IPS DF 6.9 (cell line): ENCODE results near the gene PTCSC3.

Source experiments
- DNase-seq: peaks from one replicate; pipeline ENCODE4 v3.0.0-alpha.2; 2013; ENCODE audit warnings: low read depth, low spot score
- H3K27ac ChIP-seq: one replicate; pipeline ENCODE4 v1.5.1; 2013; ENCODE audit warnings: low read length, control low read depth
- H3K27me3 ChIP-seq: 2 replicates; pipeline ENCODE4 v1.6.1; 2013; ENCODE audit warnings: mild to moderate bottlenecking, low read length; ENCODE audit not compliant: control insufficient read depth, insufficient read depth
- H3K36me3 ChIP-seq: 2 replicates; pipeline ENCODE4 v1.6.1; 2013; ENCODE audit warnings: low read length; ENCODE audit not compliant: control insufficient read depth, insufficient read depth
- H3K4me1 ChIP-seq: 2 replicates; pipeline ENCODE4 v1.6.1; 2013; ENCODE audit warnings: low read length; ENCODE audit not compliant: control insufficient read depth, insufficient read depth
- H3K4me3 ChIP-seq: 2 replicates; pipeline ENCODE4 v1.5.1; 2013; ENCODE audit warnings: mild to moderate bottlenecking, low read length
- H3K9me3 ChIP-seq: 2 replicates; pipeline ENCODE4 v1.6.1; 2013; ENCODE audit warnings: low read length, inconsistent platforms; ENCODE audit not compliant: control insufficient read depth, insufficient read depth
- WGBS: extraction: QIAGEN DNeasy Blood & Tissue Kit; methylation state at CpG from one replicate; pipeline ENCODE4 v1.1.7; 2013; ENCODE audit warnings: mixed read lengths, missing lambda C conversion rate; ENCODE audit not compliant: insufficient read length, insufficient coverage; 5-methylcytosine and 5-hydroxymethylcytosine counted together

PTCSC3 gene

GRCh38 chr14:36174767-36175424 lies 1.6 kb downstream of the PTCSC3 start:
- DNase-seq = no peak
- Histone ChIP-seq H3K9me3 (no peaks in the 10 kb centered on the region), H3K27ac (no peak overlapping the region), H3K36me3 (no peaks in the 10 kb centered on the region), H3K27me3 (no peaks in the 10 kb centered on the region), H3K4me1 (no peaks in the 10 kb centered on the region), H3K4me3 (no peak overlapping the region)
- no CpG with 5 or more reads among the region's 5 CpGs for WGBS

- Histone ChIP-seq H3K4me1 (no peaks in the 10 kb centered on the region), H3K4me3 (no peak overlapping the region), H3K9me3 (no peaks in the 10 kb centered on the region), H3K27ac (no peak overlapping the region), H3K27me3 (no peaks in the 10 kb centered on the region), H3K36me3 (no peaks in the 10 kb centered on the region)
- no CpG with 5 or more reads among the region's 1 CpG for WGBS
- no peak for DNase-seq
Observed at GRCh38 chr14:36173161-36173560, 3.4 kb downstream of the PTCSC3 start.

- no peak overlapping the region for H3K27ac ChIP-seq
- H3K4me3 ChIP-seq = no peak overlapping the region
- no peaks in the 10 kb centered on the region for H3K9me3 ChIP-seq
- no peaks in the 10 kb centered on the region for H3K36me3 ChIP-seq
- no CpG with 5 or more reads among the region's 3 CpGs for WGBS
- no peaks in the 10 kb centered on the region for H3K27me3 ChIP-seq
- no peaks in the 10 kb centered on the region for H3K4me1 ChIP-seq
- no peak for DNase-seq
Observed at GRCh38 chr14:36171607-36172006, 4.9 kb downstream of the PTCSC3 start.

- no peak overlapping the region for H3K4me3 ChIP-seq
- H3K27ac ChIP-seq = no peak overlapping the region
- no peaks in the 10 kb centered on the region for H3K27me3 ChIP-seq
- no peak for DNase-seq
- WGBS = no CpG with 5 or more reads among the region's 5 CpGs
- H3K4me1 ChIP-seq = no peaks in the 10 kb centered on the region
- H3K36me3 ChIP-seq = no peaks in the 10 kb centered on the region
- H3K9me3 ChIP-seq = no peaks in the 10 kb centered on the region
Observed at GRCh38 chr14:36167431-36167830, 9.1 kb downstream of the PTCSC3 start.

GRCh38 chr14:36163451-36163850 lies 13.1 kb downstream of the PTCSC3 start:
- no peaks in the 10 kb centered on the region for H3K36me3 ChIP-seq
- H3K4me1 ChIP-seq = 0 out of 2 replicates have a peak, but pooled peaks cover 1% of the 10 kb centered on the region
- H3K9me3 ChIP-seq = no peaks in the 10 kb centered on the region
- DNase-seq = no peak
- WGBS = no CpG with 5 or more reads among the region's 5 CpGs
- no peaks in the 10 kb centered on the region for H3K27me3 ChIP-seq
- no peak overlapping the region for H3K27ac ChIP-seq
- no peak overlapping the region for H3K4me3 ChIP-seq

GRCh38 chr14:36162267-36162666 lies 14.3 kb downstream of the PTCSC3 start:
- WGBS = no CpG with 5 or more reads among the region's 9 CpGs
- H3K9me3 ChIP-seq = no peaks in the 10 kb centered on the region
- H3K27ac ChIP-seq = no peak overlapping the region
- no peaks in the 10 kb centered on the region for H3K27me3 ChIP-seq
- 0 out of 2 replicates have a peak, but pooled peaks cover 1% of the 10 kb centered on the region for H3K4me1 ChIP-seq
- no peak for DNase-seq
- no peaks in the 10 kb centered on the region for H3K36me3 ChIP-seq
- H3K4me3 ChIP-seq = no peak overlapping the region

- Histone ChIP-seq H3K4me1 (0 out of 2 replicates have a peak, but pooled peaks cover 1% of the 10 kb centered on the region), H3K4me3 (no peak overlapping the region), H3K36me3 (no peaks in the 10 kb centered on the region), H3K27ac (no peak overlapping the region), H3K9me3 (no peaks in the 10 kb centered on the region), H3K27me3 (no peaks in the 10 kb centered on the region)
- no peak for DNase-seq
- WGBS = no CpG with 5 or more reads among the region's 12 CpGs
Observed at GRCh38 chr14:36161776-36162175, 14.7 kb downstream of the PTCSC3 start.

- Histone ChIP-seq H3K27ac (no peak overlapping the region), H3K9me3 (no peaks in the 10 kb centered on the region), H3K36me3 (no peaks in the 10 kb centered on the region), H3K4me1 (no peaks in the 10 kb centered on the region), H3K4me3 (no peak overlapping the region), H3K27me3 (no peaks in the 10 kb centered on the region)
- no peak for DNase-seq
- no CpG with 5 or more reads among the region's 3 CpGs for WGBS
Observed at GRCh38 chr14:36151335-36151734, 25.2 kb downstream of the PTCSC3 start.

- no peak for DNase-seq
- WGBS = no CpG with 5 or more reads among the region's 2 CpGs
Observed at GRCh38 chr14:36134038-36134437, 42.5 kb downstream of the PTCSC3 start.

GRCh38 chr14:36132826-36133225 lies 43.7 kb downstream of the PTCSC3 start:
- Histone ChIP-seq H3K4me1 (no peaks in the 10 kb centered on the region), H3K9me3 (no peaks in the 10 kb centered on the region), H3K36me3 (no peaks in the 10 kb centered on the region), H3K27ac (no peak overlapping the region), H3K4me3 (no peak overlapping the region), H3K27me3 (no peaks in the 10 kb centered on the region)
- WGBS = no CpG with 5 or more reads among the region's 1 CpG
- DNase-seq = no peak

More at GRCh38 chr14:36134038-36134437, 42.5 kb downstream of the PTCSC3 start:
- Histone ChIP-seq H3K4me3 (no peak overlapping the region), H3K4me1 (no peaks in the 10 kb centered on the region), H3K9me3 (no peaks in the 10 kb centered on the region), H3K27me3 (no peaks in the 10 kb centered on the region), H3K36me3 (no peaks in the 10 kb centered on the region), H3K27ac (no peak overlapping the region)

- Histone ChIP-seq H3K9me3 (no peaks in the 10 kb centered on the region), H3K27ac (no peak overlapping the region), H3K4me1 (no peaks in the 10 kb centered on the region), H3K4me3 (no peak overlapping the region), H3K36me3 (no peaks in the 10 kb centered on the region), H3K27me3 (no peaks in the 10 kb centered on the region)
- WGBS = no CpG with 5 or more reads among the region's 1 CpG
- DNase-seq = no peak
Observed at GRCh38 chr14:36130186-36130585, 46.3 kb downstream of the PTCSC3 start.
